ENCODE data around the gene FBXL19. TPM values are rescaled to one million over a fixed set of nuclear protein-coding genes. Genes with fewer than 3 reads are reported as not detected.

Gene FBXL19
- total RNA-seq, 3 donors from 2014 or later, result 25.8 to 31.3 (median 30.8) TPM

DNA sequence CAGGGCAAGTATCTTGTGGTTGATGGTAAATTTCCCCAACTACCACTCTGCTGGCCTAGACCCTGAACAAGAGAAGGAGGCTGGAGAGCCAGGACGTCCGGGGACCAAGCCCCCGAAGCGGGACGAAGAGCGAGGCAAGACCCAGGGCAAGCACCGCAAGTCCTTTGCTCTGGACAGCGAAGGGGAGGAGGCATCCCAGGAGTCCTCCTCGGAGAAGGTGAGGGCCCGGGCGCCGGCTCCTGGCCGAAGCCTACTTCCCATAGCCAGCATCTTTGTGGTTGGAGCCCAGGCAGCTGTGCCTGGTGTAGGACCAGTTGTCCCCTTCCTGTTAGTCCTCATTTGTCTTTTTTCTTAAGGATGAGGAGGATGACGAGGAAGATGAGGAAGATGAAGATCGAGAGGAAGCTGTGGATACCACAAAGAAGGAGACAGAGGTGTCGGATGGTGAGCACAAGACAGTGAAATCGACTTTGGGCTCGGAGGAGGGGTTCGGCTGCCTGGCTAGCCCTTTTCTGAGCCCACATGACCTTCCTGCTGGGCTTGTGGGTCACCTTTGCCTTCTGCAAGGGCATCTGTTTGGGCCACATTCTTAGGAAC, 46.0 kb downstream of the FBXL19 start:
- DNase-seq (no peak), ATAC-seq (no peak)
- Mint-ChIP-seq H3K9me3 (no peaks in the 10 kb centered on the region), H3K4me1 (ENCODE audit: low read depth) (no peaks in the 10 kb centered on the region), H3K36me3 (ENCODE audit: insufficient read depth) (peaks cover 58% of the 10 kb centered on the region), H3K27me3 (ENCODE audit: low read depth) (no peaks in the 10 kb centered on the region), H3K4me3 (no peak overlapping the region)

GRCh38 chr16:30971298-30971697, 47.9 kb downstream of the FBXL19 start:
- H3K4me1 Mint-ChIP-seq (ENCODE audit: low read depth), result no peaks in the 10 kb centered on the region
- no peak overlapping the region for H3K4me3 Mint-ChIP-seq
- DNase-seq (no peak), ATAC-seq (no peak)
- no peaks in the 10 kb centered on the region for H3K27me3 Mint-ChIP-seq (ENCODE audit: low read depth)
- H3K9me3 Mint-ChIP-seq, result no peaks in the 10 kb centered on the region
- peaks cover 55% of the 10 kb centered on the region for H3K36me3 Mint-ChIP-seq (ENCODE audit: insufficient read depth)

DNA sequence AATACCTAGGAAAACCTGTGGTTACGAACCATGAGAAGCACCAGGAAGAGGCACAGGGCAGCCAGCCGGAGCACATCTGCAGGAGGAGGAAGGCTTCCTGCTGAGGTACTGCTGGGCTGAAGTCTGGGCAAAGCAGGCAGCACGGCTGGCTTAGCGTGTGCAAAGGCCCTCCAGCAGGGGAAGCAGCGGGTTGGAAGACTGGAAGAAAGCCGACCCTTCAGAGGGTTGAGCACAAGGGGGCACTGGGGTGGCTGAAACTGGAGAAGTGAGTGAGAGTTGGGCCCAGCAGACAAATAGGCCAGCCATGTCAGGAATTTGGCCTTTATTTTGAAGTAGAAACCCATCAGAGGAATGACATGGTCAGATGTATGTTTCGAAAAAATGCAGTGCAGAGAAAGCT, 49.5 kb downstream of the FBXL19 start:
- no peaks in the 10 kb centered on the region for H3K9me3 Mint-ChIP-seq
- peaks cover 51% of the 10 kb centered on the region for H3K36me3 Mint-ChIP-seq (ENCODE audit: insufficient read depth)
- H3K27me3 Mint-ChIP-seq (ENCODE audit: low read depth), result no peaks in the 10 kb centered on the region
- H3K4me3 Mint-ChIP-seq, result no peak overlapping the region
- DNase-seq (no peak), ATAC-seq (no peak)
- no peaks in the 10 kb centered on the region for H3K4me1 Mint-ChIP-seq (ENCODE audit: low read depth)

GRCh38 chr16:30974348-30974747, 51.0 kb downstream of the FBXL19 start:
- DNase-seq, result no peak
- H3K9me3 Mint-ChIP-seq, result no peaks in the 10 kb centered on the region
- H3K27me3 Mint-ChIP-seq (ENCODE audit: low read depth), result no peaks in the 10 kb centered on the region
- H3K36me3 Mint-ChIP-seq (ENCODE audit: insufficient read depth), result peaks cover 56% of the 10 kb centered on the region
- ATAC-seq, result no peak
- no peak overlapping the region for H3K4me3 Mint-ChIP-seq
- H3K4me1 Mint-ChIP-seq (ENCODE audit: low read depth), result no peaks in the 10 kb centered on the region

GRCh38 chr16:30976486-30976885, 53.1 kb downstream of the FBXL19 start:
- Mint-ChIP-seq H3K9me3 (no peaks in the 10 kb centered on the region), H3K36me3 (ENCODE audit: insufficient read depth) (peaks cover 50% of the 10 kb centered on the region)

GRCh38 chr16:30977502-30977901, 54.1 kb downstream of the FBXL19 start:
- H3K4me1 Mint-ChIP-seq (ENCODE audit: low read depth), result no peaks in the 10 kb centered on the region
- ATAC-seq (no peak), DNase-seq (no peak)
- no peaks in the 10 kb centered on the region for H3K9me3 Mint-ChIP-seq
- H3K4me3 Mint-ChIP-seq, result no peak overlapping the region
- H3K36me3 Mint-ChIP-seq (ENCODE audit: insufficient read depth), result peaks cover 45% of the 10 kb centered on the region
- no peaks in the 10 kb centered on the region for H3K27me3 Mint-ChIP-seq (ENCODE audit: low read depth)

More at GRCh38 chr16:30976486-30976885, 53.1 kb downstream of the FBXL19 start:
- no peak overlapping the region for H3K4me3 Mint-ChIP-seq
- H3K4me1 Mint-ChIP-seq (ENCODE audit: low read depth), result no peaks in the 10 kb centered on the region
- DNase-seq (no peak), ATAC-seq (no peak)
- H3K27me3 Mint-ChIP-seq (ENCODE audit: low read depth), result no peaks in the 10 kb centered on the region

GRCh38 chr16:30979170-30980022, 56.0 kb downstream of the FBXL19 start:
- Mint-ChIP-seq H3K9me3 (no peaks in the 10 kb centered on the region), H3K36me3 (ENCODE audit: insufficient read depth) (peaks cover 35% of the 10 kb centered on the region), H3K4me1 (ENCODE audit: low read depth) (peaks cover under 1% of the 10 kb centered on the region), H3K27me3 (ENCODE audit: low read depth) (no peaks in the 10 kb centered on the region), H3K4me3 (no peak overlapping the region)
- DNase-seq (no peak), ATAC-seq (no peak)

DNA sequence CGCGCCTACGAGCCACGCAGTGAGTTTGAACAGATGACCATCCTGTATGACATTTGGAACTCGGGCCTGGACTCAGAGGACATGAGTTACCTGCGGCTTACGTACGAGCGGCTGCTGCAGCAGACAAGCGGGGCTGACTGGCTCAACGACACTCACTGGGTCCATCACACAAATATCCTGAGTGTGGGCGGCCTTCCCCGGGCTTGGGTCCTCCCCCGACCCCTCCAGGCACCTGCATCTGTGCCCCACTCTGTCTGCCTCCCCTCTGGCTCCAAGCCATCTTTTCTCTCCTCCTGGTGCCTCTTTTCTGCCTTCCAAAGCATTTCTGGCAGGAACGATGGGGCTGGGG, 56.6 kb downstream of the FBXL19 start:
- peaks cover 2% of the 10 kb centered on the region for H3K4me1 Mint-ChIP-seq (ENCODE audit: low read depth)
- H3K4me3 Mint-ChIP-seq, result no peak overlapping the region
- peaks cover 34% of the 10 kb centered on the region for H3K36me3 Mint-ChIP-seq (ENCODE audit: insufficient read depth)
- DNase-seq (no peak), ATAC-seq (no peak)
- no peaks in the 10 kb centered on the region for H3K9me3 Mint-ChIP-seq
- no peaks in the 10 kb centered on the region for H3K27me3 Mint-ChIP-seq (ENCODE audit: low read depth)

DNA sequence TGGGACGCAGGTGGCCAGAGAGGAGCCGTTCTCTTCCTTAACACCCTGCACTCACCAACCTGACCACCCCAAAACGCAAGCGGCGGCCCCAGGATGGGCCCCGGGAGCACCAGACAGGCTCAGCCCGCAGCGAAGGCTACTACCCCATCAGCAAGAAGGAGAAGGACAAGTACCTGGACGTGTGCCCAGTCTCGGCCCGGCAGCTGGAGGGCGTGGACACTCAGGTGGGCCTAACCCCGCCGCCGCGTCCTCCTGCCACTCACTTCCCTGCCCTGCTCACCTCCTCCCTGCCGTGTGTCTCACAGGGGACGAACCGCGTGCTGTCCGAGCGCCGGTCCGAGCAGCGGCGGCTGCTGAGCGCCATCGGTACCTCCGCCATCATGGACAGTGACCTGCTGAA, 57.1 kb downstream of the FBXL19 start:
- H3K9me3 Mint-ChIP-seq, result no peaks in the 10 kb centered on the region
- ATAC-seq, result no peak

DNA sequence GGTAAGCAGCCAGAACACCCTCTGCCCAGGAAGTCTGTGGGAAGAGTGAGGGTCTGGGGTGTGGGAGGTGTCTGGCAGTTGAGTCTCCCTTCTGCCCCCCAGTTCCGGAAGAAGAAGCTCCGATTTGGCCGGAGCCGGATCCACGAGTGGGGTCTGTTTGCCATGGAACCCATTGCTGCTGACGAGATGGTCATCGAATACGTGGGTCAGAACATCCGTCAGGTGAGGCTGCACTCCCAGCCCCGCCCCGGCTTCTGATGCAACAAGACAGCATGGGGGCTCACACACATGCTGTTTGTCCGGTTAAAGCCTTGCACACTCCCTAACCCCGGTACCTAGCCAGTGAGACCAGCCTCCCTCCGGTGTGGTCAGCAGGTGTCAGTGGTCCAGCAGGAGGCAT, 57.6 kb downstream of the FBXL19 start:
- H3K27me3 Mint-ChIP-seq (ENCODE audit: low read depth), result no peaks in the 10 kb centered on the region
- no peak overlapping the region for H3K4me3 Mint-ChIP-seq
- H3K9me3 Mint-ChIP-seq, result no peaks in the 10 kb centered on the region
- DNase-seq, result no peak
- peaks cover 30% of the 10 kb centered on the region for H3K36me3 Mint-ChIP-seq (ENCODE audit: insufficient read depth)
- H3K4me1 Mint-ChIP-seq (ENCODE audit: low read depth), result peaks cover 2% of the 10 kb centered on the region
- no peak for ATAC-seq

More for the DNA sequence above, 57.1 kb downstream of the FBXL19 start:
- H3K4me3 Mint-ChIP-seq, result no peak overlapping the region
- H3K36me3 Mint-ChIP-seq (ENCODE audit: insufficient read depth), result peaks cover 34% of the 10 kb centered on the region
- no peaks in the 10 kb centered on the region for H3K27me3 Mint-ChIP-seq (ENCODE audit: low read depth)
- H3K4me1 Mint-ChIP-seq (ENCODE audit: low read depth), result peaks cover 2% of the 10 kb centered on the region
- DNase-seq, result no peak

GRCh38 chr16:30982548-30983288, 59.3 kb downstream of the FBXL19 start:
- Mint-ChIP-seq H3K27me3 (ENCODE audit: low read depth) (no peaks in the 10 kb centered on the region), H3K4me3 (no peak overlapping the region), H3K9me3 (no peaks in the 10 kb centered on the region), H3K36me3 (ENCODE audit: insufficient read depth) (peaks cover 21% of the 10 kb centered on the region), H3K4me1 (ENCODE audit: low read depth) (peaks cover 2% of the 10 kb centered on the region)
- ATAC-seq (no peak), DNase-seq (no peak)

DNA sequence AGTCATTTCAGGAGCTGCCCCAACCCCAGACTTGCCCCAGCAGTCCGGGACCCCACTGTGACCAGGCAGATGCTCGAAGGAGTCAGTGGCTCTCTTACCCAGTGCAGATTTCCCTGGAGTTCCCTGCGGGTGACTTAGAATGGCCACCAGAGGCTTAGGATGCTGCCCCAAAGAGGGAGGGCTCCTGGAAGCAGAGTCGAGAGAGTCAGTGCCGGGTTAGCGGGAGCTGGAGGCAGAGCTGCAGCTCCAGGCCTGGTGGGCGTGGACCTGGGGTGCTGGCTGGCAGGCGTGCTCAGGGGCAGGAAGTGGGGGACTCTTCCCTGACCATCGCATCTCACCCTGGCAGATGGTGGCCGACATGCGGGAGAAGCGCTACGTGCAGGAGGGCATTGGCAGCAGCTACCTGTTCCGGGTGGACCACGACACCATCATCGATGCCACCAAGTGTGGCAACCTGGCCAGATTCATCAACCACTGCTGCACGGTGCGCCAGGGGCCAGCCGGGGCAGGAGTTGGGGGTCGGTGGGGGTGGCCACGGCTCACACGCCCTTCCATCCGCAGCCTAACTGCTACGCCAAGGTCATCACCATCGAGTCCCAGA, 60.0 kb downstream of the FBXL19 start:
- Mint-ChIP-seq H3K9me3 (no peaks in the 10 kb centered on the region), H3K36me3 (ENCODE audit: insufficient read depth) (peaks cover 21% of the 10 kb centered on the region), H3K4me1 (ENCODE audit: low read depth) (peaks cover 2% of the 10 kb centered on the region), H3K27me3 (ENCODE audit: low read depth) (no peaks in the 10 kb centered on the region), H3K4me3 (no peak overlapping the region)
- no peak for ATAC-seq
- DNase-seq, result no peak

- Mint-ChIP-seq H3K36me3 (ENCODE audit: insufficient read depth) (peaks cover 15% of the 10 kb centered on the region), H3K4me1 (ENCODE audit: low read depth) (peaks cover 2% of the 10 kb centered on the region), H3K4me3 (no peak overlapping the region), H3K9me3 (no peaks in the 10 kb centered on the region), H3K27me3 (ENCODE audit: low read depth) (no peaks in the 10 kb centered on the region)
- DNase-seq (no peak), ATAC-seq (no peak)
Measured at GRCh38 chr16:30983898-30984610, 60.7 kb downstream of the FBXL19 start.
